SK-N-SH treated with all-trans-retinoic acid at 6 μM for 48 hours (cell line): ENCODE results near the gene SLC6A4.

Experiments used
- ATAC-seq: fragments of 200-7000 bp; cut with Tn5 transposase; 3 replicates; pipeline ENCODE4 v1.9.1; 2020; ENCODE audit warnings: mild to moderate bottlenecking, moderate library complexity
- ARNTL ChIP-seq: fragments of 450-650 bp; formaldehyde crosslinking; IDR thresholded peaks from 2 replicates; pipeline ENCODE4 v1.5.0; 2020; ENCODE audit warnings: low read depth, mild to moderate bottlenecking, moderate library complexity, borderline replicate concordance
- BACH2 ChIP-seq: fragments of 250-450 bp; sonication (Bioruptor Pico); IDR thresholded peaks from 2 replicates; pipeline ENCODE4 v1.9.0; 2021; ENCODE audit warnings: mild to moderate bottlenecking, borderline replicate concordance
- CSDC2 ChIP-seq: fragments of 250-450 bp; sonication (Bioruptor Pico); IDR thresholded peaks from 2 replicates; pipeline ENCODE4 v1.5.0; 2020; ENCODE audit warnings: mild to moderate bottlenecking, moderate library complexity
- ESRRG ChIP-seq: fragments of 250-450 bp; sonication (Bioruptor Pico); IDR thresholded peaks from 2 replicates; pipeline ENCODE4 v1.6.1; 2021; ENCODE audit warnings: mild to moderate bottlenecking
- GLIS3 ChIP-seq: fragments of 250-450 bp; sonication (Bioruptor Pico); IDR thresholded peaks from 2 replicates; pipeline ENCODE4 v1.5.0; 2020; ENCODE audit warnings: mild to moderate bottlenecking, moderate library complexity
- ISL1 ChIP-seq: fragments of 250-450 bp; sonication (Bioruptor Pico); IDR thresholded peaks from 2 replicates; pipeline ENCODE4 v2.1.2; 2022; ENCODE audit warnings: mild to moderate bottlenecking, moderate library complexity
- OSR1 ChIP-seq: fragments of 250-450 bp; sonication (Bioruptor Pico); IDR thresholded peaks from 2 replicates; pipeline ENCODE4 v1.8.0; 2022; ENCODE audit warnings: moderate library complexity, mild to moderate bottlenecking, inconsistent platforms
- PPARA ChIP-seq: fragments of 250-450 bp; sonication (Bioruptor Pico); IDR thresholded peaks from 2 replicates; pipeline ENCODE4 v1.5.0; 2020; ENCODE audit warnings: mild to moderate bottlenecking, borderline replicate concordance
- RARB ChIP-seq: fragments of 250-450 bp; sonication (Bioruptor Pico); IDR thresholded peaks from 2 replicates; pipeline ENCODE4 v1.8.0; 2021; ENCODE audit warnings: mild to moderate bottlenecking, moderate library complexity
- SNAI2 ChIP-seq: fragments of 250-450 bp; sonication (Bioruptor Pico); IDR thresholded peaks from 2 replicates; pipeline ENCODE4 v1.5.0; 2020; ENCODE audit warnings: mild to moderate bottlenecking, moderate library complexity
- TCF4 ChIP-seq: fragments of 250-450 bp; sonication (Bioruptor Pico); IDR thresholded peaks from 2 replicates; pipeline ENCODE4 v1.8.0; 2021; ENCODE audit warnings: mild to moderate bottlenecking, moderate library complexity, borderline replicate concordance
- TOX ChIP-seq: fragments of 250-450 bp; sonication (Bioruptor Pico); IDR thresholded peaks from 2 replicates; pipeline ENCODE4 v1.8.0; 2021; ENCODE audit warnings: mild to moderate bottlenecking, moderate library complexity, borderline replicate concordance
- ZC3H10 ChIP-seq: fragments of 250-450 bp; sonication (Bioruptor Pico); IDR thresholded peaks from 2 replicates; pipeline ENCODE4 v1.5.1; 2021; ENCODE audit warnings: mild to moderate bottlenecking, moderate library complexity
- ZFP30 ChIP-seq: fragments of 450-650 bp; formaldehyde crosslinking; IDR thresholded peaks from 2 replicates; pipeline ENCODE4 v1.5.0; 2022; ENCODE audit warnings: mild to moderate bottlenecking, moderate library complexity
- ZNF565 ChIP-seq: fragments of 450-650 bp; formaldehyde crosslinking; conservative IDR thresholded peaks from 2 replicates; pipeline ENCODE4 v1.5.0; 2020; ENCODE audit warnings: low read depth, mild to moderate bottlenecking, moderate library complexity
- ZNF70 ChIP-seq: fragments of 450-650 bp; formaldehyde crosslinking; IDR thresholded peaks from 2 replicates; pipeline ENCODE4 v1.5.0; 2020; ENCODE audit warnings: mild to moderate bottlenecking, moderate library complexity
- ZNF8 ChIP-seq: fragments of 450-650 bp; formaldehyde crosslinking; IDR thresholded peaks from 2 replicates; pipeline ENCODE4 v1.5.0; 2020; ENCODE audit warnings: mild to moderate bottlenecking, moderate library complexity
- TF ChIP-seq, protein P1 (sequence below): fragments of 250-450 bp; sonication (Bioruptor Pico); IDR thresholded peaks from 2 replicates; pipeline ENCODE4 v1.5.0; 2020; ENCODE audit warnings: mild to moderate bottlenecking, moderate library complexity
- TF ChIP-seq, protein P2 (sequence below): fragments of 250-450 bp; sonication (Bioruptor Pico); IDR thresholded peaks from 2 replicates; pipeline ENCODE4 v1.8.0; 2020; ENCODE audit warnings: mild to moderate bottlenecking, moderate library complexity, borderline replicate concordance
- TF ChIP-seq, protein P3 (sequence below): fragments of 250-450 bp; sonication (Bioruptor Pico); IDR thresholded peaks from 2 replicates; pipeline ENCODE4 v1.5.1; 2020; ENCODE audit warnings: low read depth, mild to moderate bottlenecking, moderate library complexity
- TF ChIP-seq, protein P4 (sequence below): fragments of 250-450 bp; sonication (Bioruptor Pico); IDR thresholded peaks from 2 replicates; pipeline ENCODE4 v1.8.0; 2021; ENCODE audit warnings: low read depth, mild to moderate bottlenecking, moderate library complexity, borderline replicate concordance

SLC6A4 gene

DNA sequence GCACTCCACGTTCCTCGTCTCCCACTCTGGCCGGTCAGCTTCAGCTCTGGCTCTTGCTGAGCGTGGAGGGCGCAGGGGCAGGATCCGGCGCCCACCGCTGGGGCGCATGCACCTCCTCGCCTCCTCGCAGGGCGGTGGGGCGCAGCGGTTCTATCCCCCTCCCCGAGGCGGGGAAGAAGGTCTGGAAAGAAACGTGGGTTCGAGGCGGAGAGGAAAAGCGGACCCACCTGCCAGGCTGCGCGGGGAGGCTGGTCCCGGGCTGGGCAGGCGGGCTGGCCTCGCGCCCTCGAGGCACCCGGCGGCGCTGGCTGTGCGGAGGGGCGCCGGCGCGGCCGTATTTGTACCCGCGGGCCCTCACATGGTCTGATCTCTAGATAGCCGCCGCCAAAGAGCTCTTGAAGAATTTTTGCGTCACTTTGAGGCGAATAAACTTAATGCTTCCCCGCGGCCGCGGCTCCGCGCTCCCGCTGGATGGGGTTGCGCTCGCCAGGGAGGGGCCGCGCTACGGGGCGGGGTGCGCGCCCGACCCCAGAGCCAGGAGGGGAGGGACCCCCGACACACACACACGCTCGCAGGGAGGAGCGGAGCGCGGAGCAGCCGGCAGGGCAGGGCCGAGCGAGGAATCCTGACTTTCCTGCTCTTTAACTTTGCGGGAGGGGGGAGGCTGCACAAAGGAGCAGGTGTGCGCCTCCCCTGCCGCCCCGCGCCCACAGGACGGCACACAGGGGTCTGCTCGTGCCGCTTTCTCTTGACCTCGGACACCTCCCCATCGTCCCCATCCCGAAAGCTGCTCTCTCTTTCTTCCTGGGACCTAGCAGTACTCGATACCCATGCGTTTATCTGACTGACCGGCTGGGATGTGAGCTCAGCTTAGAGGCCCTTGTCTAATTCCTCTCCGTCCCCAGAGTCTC lies at the start of gene SLC6A4:
Gene SLC6A4 (minus strand): TSS at position 312 of the 911 bp plus-strand sequence. CDS start 13,739 bp downstream, outside the sequence.
- TF ChIP-seq ZNF70 (no peak), ZNF565 (CRISPR knock-in tag) (no peak), OSR1 (CRISPR knock-in tag) (no peak), BACH2 (CRISPR knock-in tag) (no peak), TOX (no peak), ZFP30 (CRISPR knock-in tag) (no peak)
- TF ChIP-seq, protein P1, sequence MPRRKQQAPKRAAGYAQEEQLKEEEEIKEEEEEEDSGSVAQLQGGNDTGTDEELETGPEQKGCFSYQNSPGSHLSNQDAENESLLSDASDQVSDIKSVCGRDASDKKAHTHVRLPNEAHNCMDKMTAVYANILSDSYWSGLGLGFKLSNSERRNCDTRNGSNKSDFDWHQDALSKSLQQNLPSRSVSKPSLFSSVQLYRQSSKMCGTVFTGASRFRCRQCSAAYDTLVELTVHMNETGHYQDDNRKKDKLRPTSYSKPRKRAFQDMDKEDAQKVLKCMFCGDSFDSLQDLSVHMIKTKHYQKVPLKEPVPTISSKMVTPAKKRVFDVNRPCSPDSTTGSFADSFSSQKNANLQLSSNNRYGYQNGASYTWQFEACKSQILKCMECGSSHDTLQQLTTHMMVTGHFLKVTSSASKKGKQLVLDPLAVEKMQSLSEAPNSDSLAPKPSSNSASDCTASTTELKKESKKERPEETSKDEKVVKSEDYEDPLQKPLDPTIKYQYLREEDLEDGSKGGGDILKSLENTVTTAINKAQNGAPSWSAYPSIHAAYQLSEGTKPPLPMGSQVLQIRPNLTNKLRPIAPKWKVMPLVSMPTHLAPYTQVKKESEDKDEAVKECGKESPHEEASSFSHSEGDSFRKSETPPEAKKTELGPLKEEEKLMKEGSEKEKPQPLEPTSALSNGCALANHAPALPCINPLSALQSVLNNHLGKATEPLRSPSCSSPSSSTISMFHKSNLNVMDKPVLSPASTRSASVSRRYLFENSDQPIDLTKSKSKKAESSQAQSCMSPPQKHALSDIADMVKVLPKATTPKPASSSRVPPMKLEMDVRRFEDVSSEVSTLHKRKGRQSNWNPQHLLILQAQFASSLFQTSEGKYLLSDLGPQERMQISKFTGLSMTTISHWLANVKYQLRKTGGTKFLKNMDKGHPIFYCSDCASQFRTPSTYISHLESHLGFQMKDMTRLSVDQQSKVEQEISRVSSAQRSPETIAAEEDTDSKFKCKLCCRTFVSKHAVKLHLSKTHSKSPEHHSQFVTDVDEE: no peak
- TF ChIP-seq, protein P2, sequence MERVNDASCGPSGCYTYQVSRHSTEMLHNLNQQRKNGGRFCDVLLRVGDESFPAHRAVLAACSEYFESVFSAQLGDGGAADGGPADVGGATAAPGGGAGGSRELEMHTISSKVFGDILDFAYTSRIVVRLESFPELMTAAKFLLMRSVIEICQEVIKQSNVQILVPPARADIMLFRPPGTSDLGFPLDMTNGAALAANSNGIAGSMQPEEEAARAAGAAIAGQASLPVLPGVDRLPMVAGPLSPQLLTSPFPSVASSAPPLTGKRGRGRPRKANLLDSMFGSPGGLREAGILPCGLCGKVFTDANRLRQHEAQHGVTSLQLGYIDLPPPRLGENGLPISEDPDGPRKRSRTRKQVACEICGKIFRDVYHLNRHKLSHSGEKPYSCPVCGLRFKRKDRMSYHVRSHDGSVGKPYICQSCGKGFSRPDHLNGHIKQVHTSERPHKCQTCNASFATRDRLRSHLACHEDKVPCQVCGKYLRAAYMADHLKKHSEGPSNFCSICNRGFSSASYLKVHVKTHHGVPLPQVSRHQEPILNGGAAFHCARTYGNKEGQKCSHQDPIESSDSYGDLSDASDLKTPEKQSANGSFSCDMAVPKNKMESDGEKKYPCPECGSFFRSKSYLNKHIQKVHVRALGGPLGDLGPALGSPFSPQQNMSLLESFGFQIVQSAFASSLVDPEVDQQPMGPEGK: no peak
- ATAC-seq: peak; percentile 64

DNA sequence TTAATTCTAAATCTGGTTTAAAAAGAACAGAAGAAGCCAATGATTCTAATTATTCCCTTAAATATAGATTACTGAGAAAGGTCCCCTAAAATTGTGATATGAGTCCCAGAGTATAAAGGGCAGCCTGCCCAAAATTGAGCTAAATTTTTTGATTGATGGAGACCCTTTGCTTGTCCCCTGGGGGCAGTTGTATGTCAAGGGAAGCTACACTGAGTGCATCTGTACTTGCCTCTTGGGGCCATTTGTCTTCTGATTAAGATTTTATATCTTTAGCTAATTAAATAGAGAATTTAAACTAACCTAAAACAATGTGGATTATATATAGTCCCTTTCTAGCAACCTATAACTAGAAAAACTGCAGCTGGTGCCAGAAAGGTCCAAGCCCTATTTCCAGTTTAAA lies 43.7 kb upstream of the SLC6A4 start:
- TF ChIP-seq ESRRG (CRISPR knock-in tag) (no peak), ISL1 (CRISPR knock-in tag) (no peak), TCF4 (CRISPR knock-in tag) (no peak), RARB (CRISPR knock-in tag) (no peak), GLIS3 (CRISPR knock-in tag) (no peak), SNAI2 (CRISPR knock-in tag) (no peak), PPARA (no peak), ZNF565 (CRISPR knock-in tag) (no peak), ZNF8 (CRISPR knock-in tag) (no peak), BACH2 (CRISPR knock-in tag) (no peak), ARNTL (CRISPR knock-in tag) (no peak), ZC3H10 (no peak), OSR1 (CRISPR knock-in tag) (no peak), ZFP30 (CRISPR knock-in tag) (no peak), TOX (no peak), CSDC2 (CRISPR knock-in tag) (no peak)
- TF ChIP-seq, protein P3, sequence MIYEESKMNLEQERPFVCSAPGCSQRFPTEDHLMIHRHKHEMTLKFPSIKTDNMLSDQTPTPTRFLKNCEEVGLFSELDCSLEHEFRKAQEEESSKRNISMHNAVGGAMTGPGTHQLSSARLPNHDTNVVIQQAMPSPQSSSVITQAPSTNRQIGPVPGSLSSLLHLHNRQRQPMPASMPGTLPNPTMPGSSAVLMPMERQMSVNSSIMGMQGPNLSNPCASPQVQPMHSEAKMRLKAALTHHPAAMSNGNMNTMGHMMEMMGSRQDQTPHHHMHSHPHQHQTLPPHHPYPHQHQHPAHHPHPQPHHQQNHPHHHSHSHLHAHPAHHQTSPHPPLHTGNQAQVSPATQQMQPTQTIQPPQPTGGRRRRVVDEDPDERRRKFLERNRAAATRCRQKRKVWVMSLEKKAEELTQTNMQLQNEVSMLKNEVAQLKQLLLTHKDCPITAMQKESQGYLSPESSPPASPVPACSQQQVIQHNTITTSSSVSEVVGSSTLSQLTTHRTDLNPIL (CRISPR knock-in tag): no peak
- TF ChIP-seq, protein P4, sequence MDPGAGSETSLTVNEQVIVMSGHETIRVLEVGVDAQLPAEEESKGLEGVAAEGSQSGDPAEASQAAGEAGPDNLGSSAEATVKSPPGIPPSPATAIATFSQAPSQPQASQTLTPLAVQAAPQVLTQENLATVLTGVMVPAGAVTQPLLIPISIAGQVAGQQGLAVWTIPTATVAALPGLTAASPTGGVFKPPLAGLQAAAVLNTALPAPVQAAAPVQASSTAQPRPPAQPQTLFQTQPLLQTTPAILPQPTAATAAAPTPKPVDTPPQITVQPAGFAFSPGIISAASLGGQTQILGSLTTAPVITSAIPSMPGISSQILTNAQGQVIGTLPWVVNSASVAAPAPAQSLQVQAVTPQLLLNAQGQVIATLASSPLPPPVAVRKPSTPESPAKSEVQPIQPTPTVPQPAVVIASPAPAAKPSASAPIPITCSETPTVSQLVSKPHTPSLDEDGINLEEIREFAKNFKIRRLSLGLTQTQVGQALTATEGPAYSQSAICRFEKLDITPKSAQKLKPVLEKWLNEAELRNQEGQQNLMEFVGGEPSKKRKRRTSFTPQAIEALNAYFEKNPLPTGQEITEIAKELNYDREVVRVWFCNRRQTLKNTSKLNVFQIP (CRISPR knock-in tag): no peak
- TF ChIP-seq, protein P1: no peak
- TF ChIP-seq, all 23 proteins: peak for 0
- ATAC-seq: no peak
